HepG2 (cell line): ENCODE data around the gene TK1. TPM values are rescaled to one million over a fixed set of nuclear protein-coding genes. Genes with fewer than 3 reads are reported as not detected.

Experiments used
- AKAP8 ChIP-seq: sonication (generic); formaldehyde crosslinking; IDR thresholded peaks from 2 replicates; pipeline ENCODE4 v1.5.1; 2020; ENCODE audit warnings: mild to moderate bottlenecking, missing genetic modification reagents
- ARID2 ChIP-seq: sonication (generic); formaldehyde crosslinking; IDR thresholded peaks from 2 replicates; pipeline ENCODE4 v1.8.1; 2022; ENCODE audit warnings: mild to moderate bottlenecking, missing genetic modification reagents, borderline replicate concordance
- BORCS8-MEF2B ChIP-seq: sonication (generic); formaldehyde crosslinking; IDR thresholded peaks from 2 replicates; pipeline ENCODE4 v1.8.0; 2022; ENCODE audit warnings: mild to moderate bottlenecking, missing genetic modification reagents
- EZH2 ChIP-seq: conservative IDR thresholded peaks from 2 replicates; pipeline ENCODE4 v1.6.1; 2012; ENCODE audit warnings: mild to moderate bottlenecking, low read depth, low read length, moderate library complexity
- FIP1L1 ChIP-seq: fragments of 200-400 bp; formaldehyde crosslinking; IDR thresholded peaks from 2 replicates; pipeline ENCODE4 v1.6.1; 2018; ENCODE audit warnings: low read depth, mild to moderate bottlenecking, low read length, moderate library complexity, borderline replicate concordance; ENCODE audit not compliant: insufficient read depth
- FOSL2 ChIP-seq: sonication (generic); formaldehyde crosslinking; IDR thresholded peaks from 2 replicates; pipeline ENCODE4 v1.4.0; 2020; ENCODE audit warnings: missing genetic modification reagents
- HES4 ChIP-seq: sonication (generic); formaldehyde crosslinking; IDR thresholded peaks from 2 replicates; pipeline ENCODE4 v1.9.0; 2021; ENCODE audit warnings: mild to moderate bottlenecking, missing genetic modification reagents, borderline replicate concordance
- KAT7 ChIP-seq: IDR thresholded peaks from 2 replicates; pipeline ENCODE4 v1.6.1; 2018; ENCODE audit warnings: borderline replicate concordance, missing compliant biosample characterization
- MBNL3 ChIP-seq: fragments of 250-450 bp; sonication (Bioruptor Pico); conservative IDR thresholded peaks from 2 replicates; pipeline ENCODE4 v1.8.0; 2022; ENCODE audit warnings: mild to moderate bottlenecking, inconsistent platforms
- MEF2D ChIP-seq: sonication (generic); formaldehyde crosslinking; IDR thresholded peaks from 2 replicates; pipeline ENCODE4 v1.5.1; 2020; ENCODE audit warnings: mild to moderate bottlenecking, missing genetic modification reagents
- RORA ChIP-seq: sonication (generic); formaldehyde crosslinking; IDR thresholded peaks from 2 replicates; pipeline ENCODE4 v1.5.0; 2020; ENCODE audit warnings: mild to moderate bottlenecking, missing genetic modification reagents, moderate library complexity
- ZMYM3 ChIP-seq: sonication (generic); formaldehyde crosslinking; IDR thresholded peaks from 2 replicates; pipeline ENCODE4 v1.5.1; 2020; ENCODE audit warnings: mild to moderate bottlenecking, missing genetic modification reagents
- ZNF747 ChIP-seq: sonication (generic); formaldehyde crosslinking; IDR thresholded peaks from 2 replicates; pipeline ENCODE4 v1.8.1; 2023; ENCODE audit warnings: missing genetic modification reagents, mild to moderate bottlenecking, borderline replicate concordance
- ZNF790 ChIP-seq: sonication (generic); formaldehyde crosslinking; IDR thresholded peaks from 2 replicates; pipeline ENCODE4 v1.8.0; 2022; ENCODE audit warnings: missing genetic modification reagents, mild to moderate bottlenecking, borderline replicate concordance
- polyA plus RNA-seq, 8 experiments: library from polyadenylated mRNA; depleted of rRNA in 3 of 8; stranded (reverse) in 7 of 8; unstranded in 1 of 8; fragments of >200 nt; fragmentation: Illumina TruSeq in 4 of 8; extraction: Trizol in 4 of 8; gene quantifications; 2 replicates each; pipeline versions ENCODE4 v1.2.1 to v1.2.3, GENCODE V29; 2011 to 2016; ENCODE audit warnings: low read depth in 4 of 8, missing spikeins in 1 of 8, mixed read lengths in 1 of 8; ENCODE audit not compliant: insufficient read depth in 1 of 8
- total RNA-seq, 5 experiments: library from RNA; depleted of rRNA; stranded (reverse); fragments of >200 nt; fragmentation: Illumina TruSeq; extraction: Trizol; gene quantifications; 2 replicates each; pipeline ENCODE4 v1.2.3, GENCODE V29; 2016; ENCODE audit warnings: low read depth in 1 of 5
- TF ChIP-seq, protein P1 (sequence below): sonication (generic); formaldehyde crosslinking; IDR thresholded peaks from 2 replicates; pipeline ENCODE4 v1.4.0; 2020; ENCODE audit warnings: missing genetic modification reagents
- TF ChIP-seq, protein P2 (sequence below): sonication (generic); formaldehyde crosslinking; IDR thresholded peaks from 2 replicates; pipeline ENCODE4 v1.5.0; 2020; ENCODE audit warnings: missing genetic modification reagents
- TF ChIP-seq, protein P3 (sequence below): sonication (generic); formaldehyde crosslinking; IDR thresholded peaks from 2 replicates; pipeline ENCODE4 v1.5.0; 2020; ENCODE audit warnings: mild to moderate bottlenecking, missing genetic modification reagents
- TF ChIP-seq, protein P4 (sequence below): sonication (generic); formaldehyde crosslinking; IDR thresholded peaks from 2 replicates; pipeline ENCODE4 v1.4.0; 2020; ENCODE audit warnings: missing genetic modification reagents
- TF ChIP-seq, protein P5 (sequence below): IDR thresholded peaks from 2 replicates; pipeline ENCODE4 v1.6.1; 2016; ENCODE audit warnings: missing genetic modification reagents, missing compliant biosample characterization

Gene TK1
- total and polyA plus RNA-seq, 2 of the 13 experiments (the other 11 are each of a cell fraction or from before 2014, with no cell fraction given) = 45.0 to 96.0 TPM

DNA sequence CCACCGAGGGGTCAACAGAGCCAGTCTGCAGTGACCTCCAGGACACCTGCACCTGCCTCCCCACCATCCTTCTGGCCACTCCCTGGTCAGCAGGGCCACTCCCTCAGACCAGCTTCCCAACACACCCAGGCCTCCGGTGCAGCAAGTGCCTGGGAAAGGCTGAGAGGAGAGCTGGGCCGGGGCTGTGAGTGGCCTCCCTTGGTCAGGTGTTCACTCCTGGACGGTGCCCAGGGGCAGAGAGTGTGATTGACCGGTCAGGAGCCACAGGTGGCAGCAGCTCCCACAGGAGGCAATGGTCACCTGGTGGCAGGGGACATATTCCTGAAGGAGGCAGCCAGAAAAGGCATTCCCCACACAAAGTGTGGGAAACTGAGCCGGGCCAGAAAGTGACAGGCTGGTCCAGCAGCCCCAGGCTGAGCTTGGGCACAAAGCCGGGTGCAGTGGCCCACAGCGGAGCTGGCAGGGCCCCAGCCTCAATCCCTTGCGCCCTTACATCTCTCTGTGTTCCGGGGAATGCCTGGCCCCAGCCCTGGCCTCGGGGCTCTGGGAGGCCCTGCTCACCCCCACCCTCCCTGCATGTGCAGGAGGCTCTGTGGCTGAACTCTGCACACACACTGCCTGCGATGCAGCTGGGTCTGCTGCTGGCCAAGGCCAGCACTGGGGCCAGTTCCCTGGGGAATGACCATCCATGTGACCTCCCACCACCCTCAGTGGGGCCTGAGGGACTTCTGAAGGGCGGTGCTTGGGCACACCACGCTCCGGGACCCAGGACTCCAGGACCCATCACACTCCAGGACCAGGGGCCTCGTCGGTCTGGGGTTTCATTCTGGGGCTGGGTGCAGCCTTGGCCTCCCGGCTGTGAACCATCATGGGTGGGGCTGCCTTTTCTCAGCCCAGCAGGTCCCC lies 41.9 kb downstream of the TK1 start (continued):
- TF ChIP-seq, protein P1, sequence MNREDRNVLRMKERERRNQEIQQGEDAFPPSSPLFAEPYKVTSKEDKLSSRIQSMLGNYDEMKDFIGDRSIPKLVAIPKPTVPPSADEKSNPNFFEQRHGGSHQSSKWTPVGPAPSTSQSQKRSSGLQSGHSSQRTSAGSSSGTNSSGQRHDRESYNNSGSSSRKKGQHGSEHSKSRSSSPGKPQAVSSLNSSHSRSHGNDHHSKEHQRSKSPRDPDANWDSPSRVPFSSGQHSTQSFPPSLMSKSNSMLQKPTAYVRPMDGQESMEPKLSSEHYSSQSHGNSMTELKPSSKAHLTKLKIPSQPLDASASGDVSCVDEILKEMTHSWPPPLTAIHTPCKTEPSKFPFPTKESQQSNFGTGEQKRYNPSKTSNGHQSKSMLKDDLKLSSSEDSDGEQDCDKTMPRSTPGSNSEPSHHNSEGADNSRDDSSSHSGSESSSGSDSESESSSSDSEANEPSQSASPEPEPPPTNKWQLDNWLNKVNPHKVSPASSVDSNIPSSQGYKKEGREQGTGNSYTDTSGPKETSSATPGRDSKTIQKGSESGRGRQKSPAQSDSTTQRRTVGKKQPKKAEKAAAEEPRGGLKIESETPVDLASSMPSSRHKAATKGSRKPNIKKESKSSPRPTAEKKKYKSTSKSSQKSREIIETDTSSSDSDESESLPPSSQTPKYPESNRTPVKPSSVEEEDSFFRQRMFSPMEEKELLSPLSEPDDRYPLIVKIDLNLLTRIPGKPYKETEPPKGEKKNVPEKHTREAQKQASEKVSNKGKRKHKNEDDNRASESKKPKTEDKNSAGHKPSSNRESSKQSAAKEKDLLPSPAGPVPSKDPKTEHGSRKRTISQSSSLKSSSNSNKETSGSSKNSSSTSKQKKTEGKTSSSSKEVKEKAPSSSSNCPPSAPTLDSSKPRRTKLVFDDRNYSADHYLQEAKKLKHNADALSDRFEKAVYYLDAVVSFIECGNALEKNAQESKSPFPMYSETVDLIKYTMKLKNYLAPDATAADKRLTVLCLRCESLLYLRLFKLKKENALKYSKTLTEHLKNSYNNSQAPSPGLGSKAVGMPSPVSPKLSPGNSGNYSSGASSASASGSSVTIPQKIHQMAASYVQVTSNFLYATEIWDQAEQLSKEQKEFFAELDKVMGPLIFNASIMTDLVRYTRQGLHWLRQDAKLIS (CRISPR knock-in tag) = no peak
- no peak for TF ChIP-seq ZNF790 (CRISPR knock-in tag)
- TF ChIP-seq, protein P2, sequence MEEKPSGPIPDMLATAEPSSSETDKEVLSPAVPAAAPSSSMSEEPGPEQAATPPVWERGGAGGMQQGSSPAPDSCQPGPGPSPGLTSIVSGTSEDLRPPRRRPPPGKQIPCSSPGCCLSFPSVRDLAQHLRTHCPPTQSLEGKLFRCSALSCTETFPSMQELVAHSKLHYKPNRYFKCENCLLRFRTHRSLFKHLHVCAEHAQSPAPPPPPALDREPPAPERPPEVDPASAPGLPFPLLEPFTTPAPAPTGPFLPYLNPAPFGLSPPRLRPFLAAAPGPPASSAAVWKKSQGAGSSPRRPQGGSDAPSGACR (CRISPR knock-in tag) = peak; percentile 71
- peak; percentile 55; the same call in 1 of the 2 replicates for TF ChIP-seq MEF2D
- TF ChIP-seq ARID2 (CRISPR knock-in tag) = peak; percentile 69; the same call in 1 of the 2 replicates
- no peak for TF ChIP-seq RORA (CRISPR knock-in tag)
- TF ChIP-seq ZMYM3 (CRISPR knock-in tag) = peak; percentile 88
- TF ChIP-seq FIP1L1 = no peak
- TF ChIP-seq, protein P3, sequence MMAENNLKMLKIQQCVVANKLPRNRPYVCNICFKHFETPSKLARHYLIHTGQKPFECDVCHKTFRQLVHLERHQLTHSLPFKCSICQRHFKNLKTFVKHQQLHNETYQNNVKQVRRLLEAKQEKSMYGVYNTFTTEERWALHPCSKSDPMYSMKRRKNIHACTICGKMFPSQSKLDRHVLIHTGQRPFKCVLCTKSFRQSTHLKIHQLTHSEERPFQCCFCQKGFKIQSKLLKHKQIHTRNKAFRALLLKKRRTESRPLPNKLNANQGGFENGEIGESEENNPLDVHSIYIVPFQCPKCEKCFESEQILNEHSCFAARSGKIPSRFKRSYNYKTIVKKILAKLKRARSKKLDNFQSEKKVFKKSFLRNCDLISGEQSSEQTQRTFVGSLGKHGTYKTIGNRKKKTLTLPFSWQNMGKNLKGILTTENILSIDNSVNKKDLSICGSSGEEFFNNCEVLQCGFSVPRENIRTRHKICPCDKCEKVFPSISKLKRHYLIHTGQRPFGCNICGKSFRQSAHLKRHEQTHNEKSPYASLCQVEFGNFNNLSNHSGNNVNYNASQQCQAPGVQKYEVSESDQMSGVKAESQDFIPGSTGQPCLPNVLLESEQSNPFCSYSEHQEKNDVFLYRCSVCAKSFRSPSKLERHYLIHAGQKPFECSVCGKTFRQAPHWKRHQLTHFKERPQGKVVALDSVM (CRISPR knock-in tag) = peak; percentile 81
- TF ChIP-seq, protein P4, sequence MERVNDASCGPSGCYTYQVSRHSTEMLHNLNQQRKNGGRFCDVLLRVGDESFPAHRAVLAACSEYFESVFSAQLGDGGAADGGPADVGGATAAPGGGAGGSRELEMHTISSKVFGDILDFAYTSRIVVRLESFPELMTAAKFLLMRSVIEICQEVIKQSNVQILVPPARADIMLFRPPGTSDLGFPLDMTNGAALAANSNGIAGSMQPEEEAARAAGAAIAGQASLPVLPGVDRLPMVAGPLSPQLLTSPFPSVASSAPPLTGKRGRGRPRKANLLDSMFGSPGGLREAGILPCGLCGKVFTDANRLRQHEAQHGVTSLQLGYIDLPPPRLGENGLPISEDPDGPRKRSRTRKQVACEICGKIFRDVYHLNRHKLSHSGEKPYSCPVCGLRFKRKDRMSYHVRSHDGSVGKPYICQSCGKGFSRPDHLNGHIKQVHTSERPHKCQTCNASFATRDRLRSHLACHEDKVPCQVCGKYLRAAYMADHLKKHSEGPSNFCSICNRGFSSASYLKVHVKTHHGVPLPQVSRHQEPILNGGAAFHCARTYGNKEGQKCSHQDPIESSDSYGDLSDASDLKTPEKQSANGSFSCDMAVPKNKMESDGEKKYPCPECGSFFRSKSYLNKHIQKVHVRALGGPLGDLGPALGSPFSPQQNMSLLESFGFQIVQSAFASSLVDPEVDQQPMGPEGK (CRISPR knock-in tag) = peak; percentile 85
- no peak for TF ChIP-seq FOSL2 (CRISPR knock-in tag)
- no peak for TF ChIP-seq MBNL3
- TF ChIP-seq BORCS8-MEF2B = peak; percentile 89
- TF ChIP-seq KAT7 (CRISPR knock-in tag) = no peak
- TF ChIP-seq, protein P5, sequence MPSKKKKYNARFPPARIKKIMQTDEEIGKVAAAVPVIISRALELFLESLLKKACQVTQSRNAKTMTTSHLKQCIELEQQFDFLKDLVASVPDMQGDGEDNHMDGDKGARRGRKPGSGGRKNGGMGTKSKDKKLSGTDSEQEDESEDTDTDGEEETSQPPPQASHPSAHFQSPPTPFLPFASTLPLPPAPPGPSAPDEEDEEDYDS (CRISPR knock-in tag) = peak; percentile 54; the same call in 1 of the 2 replicates
- TF ChIP-seq ZNF747 (CRISPR knock-in tag) = peak; percentile 69; the same call in 1 of the 2 replicates
- TF ChIP-seq HES4 (CRISPR knock-in tag) = no peak
- no peak for TF ChIP-seq EZH2
- TF ChIP-seq AKAP8 (CRISPR knock-in tag) = no peak; the same call in 1 of the 2 replicates
